OCI-M2 (cell line): ENCODE measurements around the gene C19orf25.

ENCODE experiments used
- DNase-seq: peaks from one replicate; lab custom pipeline; 2025; ENCODE audit not compliant: unreplicated experiment; lab: John Stamatoyannopoulos, UW

C19orf25 gene

GRCh38 chr19:1466461-1467214 lies 12.4 kb downstream of the C19orf25 start:
- no peak for DNase-seq

GRCh38 chr19:1466018-1466460 lies 13.0 kb downstream of the C19orf25 start:
- no peak for DNase-seq

GRCh38 chr19:1465191-1466016 lies 13.6 kb downstream of the C19orf25 start:
- DNase-seq: no peak

- no peak for DNase-seq
Observed at GRCh38 chr19:1461862-1462261, 17.2 kb downstream of the C19orf25 start.

GRCh38 chr19:1460033-1460995 lies 18.7 kb downstream of the C19orf25 start:
- no peak for DNase-seq

DNA sequence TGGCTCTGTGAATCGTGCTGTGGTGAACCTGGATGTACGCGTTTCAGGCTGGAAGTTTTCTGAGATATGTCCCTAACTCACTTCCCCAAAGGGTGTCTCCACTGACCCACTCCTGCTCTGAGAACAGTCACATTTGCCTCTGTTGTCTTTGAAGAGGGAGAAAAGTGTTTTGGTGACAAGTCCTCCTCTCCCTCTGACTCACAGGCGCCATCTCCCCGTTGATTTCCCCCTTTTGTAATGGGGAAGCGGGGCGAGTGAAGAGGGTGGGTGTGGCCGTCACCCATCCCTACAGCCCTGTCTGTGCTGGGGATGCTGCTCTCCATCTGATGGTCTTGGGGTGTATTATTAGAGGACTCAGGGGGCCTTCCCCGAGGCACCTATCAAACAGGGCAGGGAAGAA lies 19.5 kb downstream of the C19orf25 start:
- DNase-seq: no peak

- DNase-seq: no peak
Observed at GRCh38 chr19:1457892-1458291, 21.1 kb downstream of the C19orf25 start.

- no peak for DNase-seq
Observed at GRCh38 chr19:1457031-1457739, 21.8 kb downstream of the C19orf25 start.

DNA sequence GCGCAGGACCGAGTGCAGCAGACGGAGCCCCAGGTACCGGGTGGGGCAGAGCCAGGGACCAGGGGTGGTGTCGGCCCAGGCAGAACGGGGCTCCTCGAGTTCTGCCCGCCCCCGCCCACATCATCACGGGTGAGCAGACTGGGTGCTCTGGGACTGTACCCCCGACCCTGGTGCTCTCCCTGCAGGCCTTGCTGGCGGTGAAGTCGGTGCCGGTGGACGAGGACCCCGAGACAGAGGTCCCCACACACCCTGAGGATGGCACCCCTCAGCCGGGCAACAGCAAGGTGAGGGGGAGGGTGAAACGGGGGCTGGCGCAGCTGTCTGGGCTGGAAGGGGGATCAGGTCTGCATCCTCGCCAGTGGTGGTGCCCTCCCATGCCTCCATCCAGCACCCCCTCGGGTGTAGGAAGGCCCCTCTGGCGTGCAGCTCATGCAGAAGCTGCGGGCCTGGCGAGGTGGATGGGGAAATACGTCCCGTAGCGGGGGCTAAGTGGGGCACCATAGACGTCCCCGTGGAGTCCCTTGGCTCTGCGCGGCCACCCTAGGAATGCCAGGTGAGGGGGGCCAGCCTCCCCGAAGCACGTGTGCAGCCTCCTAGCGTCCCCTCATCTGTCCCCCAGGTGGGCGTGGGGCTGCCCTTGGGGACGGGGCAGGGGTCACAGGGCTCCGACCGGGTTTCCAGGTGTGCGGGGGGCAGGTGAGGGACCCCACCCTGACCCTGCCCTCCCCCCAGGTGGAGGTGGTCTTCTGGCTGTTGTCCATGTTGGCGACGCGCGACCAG lies 22.7 kb downstream of the C19orf25 start:
- DNase-seq: no peak

- DNase-seq: no peak
Observed at GRCh38 chr19:1455336-1456120, 23.5 kb downstream of the C19orf25 start.

DNA sequence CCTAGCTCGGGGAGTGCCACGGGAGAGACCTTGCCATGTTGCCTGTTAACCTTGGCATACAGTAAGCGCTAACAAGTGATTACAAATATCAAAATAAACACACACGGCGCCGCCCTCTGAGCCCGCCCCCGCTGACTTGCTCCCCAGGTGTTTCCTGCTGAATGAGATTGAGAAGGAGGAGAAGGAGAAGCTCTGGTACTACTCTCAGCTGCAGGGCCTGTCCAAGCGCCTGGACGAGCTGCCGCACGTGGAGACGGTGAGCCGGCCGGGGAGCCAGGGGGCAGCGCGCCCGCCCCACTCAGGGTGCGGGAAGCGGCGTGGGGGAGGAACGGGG lies 24.0 kb downstream of the C19orf25 start:
- DNase-seq: no peak

DNA sequence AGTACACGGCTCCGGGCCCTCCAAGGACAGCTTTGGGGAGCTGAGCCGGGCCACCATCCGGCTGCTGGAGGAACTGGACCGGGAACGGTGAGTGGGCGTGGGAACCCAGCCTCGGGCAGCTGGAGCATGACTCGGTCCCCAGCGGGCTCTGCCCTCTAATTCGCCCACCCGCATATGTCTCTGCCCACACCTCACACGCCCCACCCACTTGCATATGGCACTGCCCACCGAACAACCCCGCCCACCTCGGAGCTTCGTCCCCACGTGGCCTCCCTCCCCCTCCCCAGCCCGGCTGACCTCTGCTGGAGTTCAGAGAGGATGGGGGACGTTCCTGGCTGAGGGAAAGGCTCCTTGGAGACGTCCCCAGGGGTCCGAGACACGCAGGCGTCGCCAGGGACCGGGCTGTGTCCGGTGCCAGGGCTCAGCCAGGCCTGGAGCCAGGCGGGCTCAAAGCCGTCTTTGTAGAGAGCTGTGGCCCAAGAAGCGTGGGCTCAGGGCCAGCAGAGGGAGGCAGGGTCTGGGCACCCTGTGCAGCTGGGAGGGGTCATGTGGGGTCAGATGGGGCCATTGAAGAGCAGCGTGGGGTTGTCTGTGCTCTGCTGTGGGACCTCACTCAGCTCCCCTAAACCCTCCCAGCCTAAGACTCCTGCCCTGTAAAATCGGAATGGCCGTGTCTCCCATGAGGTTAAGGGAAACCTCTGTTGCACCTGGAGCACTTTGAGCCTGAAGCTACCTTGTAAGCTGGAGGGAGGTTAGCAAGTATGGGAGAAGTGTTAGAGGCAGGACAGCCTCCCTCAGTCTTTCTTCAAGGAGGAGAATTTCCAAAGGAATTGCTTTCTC lies 25.3 kb downstream of the C19orf25 start:
- DNase-seq: no peak

GRCh38 chr19:1452802-1453524 lies 26.1 kb downstream of the C19orf25 start:
- no peak for DNase-seq

DNA sequence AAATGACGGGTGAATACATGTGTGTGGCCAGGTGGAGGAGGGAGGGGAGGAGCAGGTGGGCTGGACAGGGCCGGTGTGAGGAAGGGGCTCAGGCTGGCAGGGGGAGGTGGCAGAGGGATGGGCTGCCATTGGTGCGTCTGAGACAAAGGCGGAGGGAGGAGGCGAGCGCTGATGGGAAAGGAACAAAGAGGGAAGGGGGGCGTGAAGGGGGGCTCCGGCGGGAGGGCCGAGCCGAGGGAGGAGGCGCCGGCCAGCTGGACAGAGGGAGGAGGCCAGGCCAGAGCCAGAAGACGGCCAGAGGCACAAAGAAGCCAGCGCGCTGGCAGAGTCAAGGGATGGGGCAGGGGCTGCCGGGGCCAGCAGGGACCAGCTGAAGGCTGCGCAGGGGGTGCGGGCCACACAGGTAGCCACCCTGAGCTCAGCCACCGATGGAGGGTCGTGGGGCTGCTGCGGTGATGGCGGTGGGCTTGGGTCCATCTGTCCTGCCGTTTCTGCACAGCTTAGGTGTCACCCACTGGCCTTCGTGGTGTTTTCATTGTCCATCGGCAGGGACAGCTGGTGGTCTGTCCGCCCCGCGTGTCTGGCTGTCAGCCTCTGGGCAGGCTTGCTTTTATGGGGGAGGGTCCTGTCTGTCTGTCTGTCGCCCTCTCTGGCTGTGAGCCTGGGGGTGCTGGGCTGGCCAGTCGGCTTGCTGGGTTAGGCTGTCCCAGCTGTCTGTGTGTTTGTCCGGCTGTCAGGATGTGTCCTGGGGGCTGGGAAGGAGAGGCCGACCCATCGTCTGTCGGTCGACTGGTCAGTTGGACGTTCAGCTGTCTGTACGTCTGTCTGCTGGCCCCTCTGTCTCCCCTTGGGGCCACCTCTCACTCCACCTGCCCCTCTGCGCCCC lies 26.9 kb downstream of the C19orf25 start:
- no peak for DNase-seq

- DNase-seq: no peak
Observed at GRCh38 chr19:1450735-1451731, 28.0 kb downstream of the C19orf25 start.
